ENCODE results near the gene PARD3B.
"Not testable (repeated sequence)": the region's sequence is repeated elsewhere in the genome, so short reads cannot be mapped to it uniquely, and the experiment has no call there.

The PARD3B gene

DNA sequence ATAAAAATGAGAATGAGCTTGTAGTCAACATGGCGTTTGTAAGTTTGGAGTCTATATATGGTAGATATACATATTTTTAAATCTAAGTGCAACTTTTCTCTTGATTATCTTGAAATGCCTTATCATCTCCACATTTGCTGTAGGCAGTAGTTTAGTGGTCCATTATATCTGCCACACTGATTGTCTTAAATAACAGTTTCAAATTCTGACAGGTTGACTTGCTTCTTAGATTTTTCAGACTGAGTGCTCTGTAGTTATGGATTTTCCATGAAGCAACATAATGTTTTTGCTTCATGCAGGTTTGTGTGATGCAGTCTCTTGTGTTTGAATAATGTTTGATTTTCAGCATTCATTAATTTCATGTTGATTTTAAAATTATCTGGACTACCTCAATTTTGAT, 12.3 kb downstream of the PARD3B start:
- TF ChIP-seq, protein P1, sequence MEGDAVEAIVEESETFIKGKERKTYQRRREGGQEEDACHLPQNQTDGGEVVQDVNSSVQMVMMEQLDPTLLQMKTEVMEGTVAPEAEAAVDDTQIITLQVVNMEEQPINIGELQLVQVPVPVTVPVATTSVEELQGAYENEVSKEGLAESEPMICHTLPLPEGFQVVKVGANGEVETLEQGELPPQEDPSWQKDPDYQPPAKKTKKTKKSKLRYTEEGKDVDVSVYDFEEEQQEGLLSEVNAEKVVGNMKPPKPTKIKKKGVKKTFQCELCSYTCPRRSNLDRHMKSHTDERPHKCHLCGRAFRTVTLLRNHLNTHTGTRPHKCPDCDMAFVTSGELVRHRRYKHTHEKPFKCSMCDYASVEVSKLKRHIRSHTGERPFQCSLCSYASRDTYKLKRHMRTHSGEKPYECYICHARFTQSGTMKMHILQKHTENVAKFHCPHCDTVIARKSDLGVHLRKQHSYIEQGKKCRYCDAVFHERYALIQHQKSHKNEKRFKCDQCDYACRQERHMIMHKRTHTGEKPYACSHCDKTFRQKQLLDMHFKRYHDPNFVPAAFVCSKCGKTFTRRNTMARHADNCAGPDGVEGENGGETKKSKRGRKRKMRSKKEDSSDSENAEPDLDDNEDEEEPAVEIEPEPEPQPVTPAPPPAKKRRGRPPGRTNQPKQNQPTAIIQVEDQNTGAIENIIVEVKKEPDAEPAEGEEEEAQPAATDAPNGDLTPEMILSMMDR (IDR thresholded peaks at IDR 0.05; ENCODE audit: insufficient read depth, low read depth, low read length, missing control alignments) = no peak
- no peak overlapping the region for H3K4me3 ChIP-seq (ENCODE audit: low read depth, low read length)
- no peak for DNase-seq (ENCODE audit: low read depth)

DNA sequence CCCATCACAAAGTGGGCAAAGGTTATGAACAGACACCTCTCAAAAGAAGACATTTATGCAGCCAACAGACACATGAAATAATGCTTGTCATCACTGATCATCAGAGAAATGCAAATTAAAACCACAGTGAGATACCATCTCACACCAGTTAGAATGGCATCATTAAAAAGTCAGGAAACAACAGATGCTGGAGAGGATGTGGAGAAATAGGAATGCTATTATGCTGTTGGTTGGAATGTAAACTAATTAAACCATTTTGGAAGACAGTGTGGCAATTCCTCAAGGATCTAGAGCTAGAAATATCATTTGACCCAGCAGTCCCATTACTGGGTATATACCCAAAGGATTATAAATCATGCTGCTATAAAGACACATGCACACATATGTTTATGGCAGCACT, 14.1 kb downstream of the PARD3B start:
- not testable (repeated sequence) for DNase-seq (ENCODE audit: low read depth)

DNA sequence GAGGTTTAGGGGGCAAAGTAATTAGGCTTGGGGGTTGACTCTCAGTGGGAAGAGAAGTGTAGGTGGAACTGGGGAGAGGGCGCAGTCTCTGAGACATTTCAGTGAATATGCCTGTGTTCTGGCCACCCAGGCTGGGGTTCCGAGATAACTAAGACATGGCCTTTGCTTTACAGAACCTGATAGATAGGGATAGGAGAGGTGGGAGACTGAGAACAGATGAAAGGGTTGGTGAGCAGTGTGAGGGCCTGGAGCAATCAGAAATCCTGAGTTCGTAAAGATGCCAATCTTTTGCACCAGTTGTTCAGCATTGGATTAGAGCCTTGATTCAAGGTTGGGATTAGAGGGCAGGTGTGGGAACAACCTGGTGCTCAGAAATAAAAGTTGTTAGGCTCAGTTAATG, 15.6 kb downstream of the PARD3B start:
- no peak for DNase-seq (ENCODE audit: low read depth)
- no peak overlapping the region for H3K4me3 ChIP-seq (ENCODE audit: low read depth, low read length)
- TF ChIP-seq, protein P1 (IDR thresholded peaks at IDR 0.05; ENCODE audit: insufficient read depth, low read depth, low read length, missing control alignments) = no peak

More for the DNA sequence above, 14.1 kb downstream of the PARD3B start:
- not testable (repeated sequence) for H3K4me3 ChIP-seq (ENCODE audit: low read depth, low read length)

DNA sequence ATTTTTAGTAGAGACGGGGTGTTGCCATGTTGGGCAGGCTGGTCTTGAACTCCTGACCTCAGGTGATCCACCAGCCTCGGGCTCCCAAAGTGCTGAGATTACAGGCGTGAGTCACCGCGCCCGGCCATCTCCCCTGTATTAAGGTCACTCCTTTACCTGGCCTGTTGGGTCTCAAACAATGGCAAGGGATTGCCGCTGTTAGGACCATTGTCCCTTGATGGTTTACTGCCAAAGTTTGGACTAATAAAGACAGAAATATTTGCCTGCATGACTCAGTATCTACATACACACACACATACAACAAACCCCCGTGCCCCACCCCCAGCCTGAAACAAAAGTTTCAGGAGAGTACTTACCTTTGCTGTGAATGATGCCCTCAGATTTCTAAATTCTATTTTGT, 16.5 kb downstream of the PARD3B start:
- H3K4me3 ChIP-seq (ENCODE audit: low read depth, low read length) = no peak overlapping the region
- TF ChIP-seq, protein P1 (IDR thresholded peaks at IDR 0.05; ENCODE audit: insufficient read depth, low read depth, low read length, missing control alignments) = no peak
- DNase-seq (ENCODE audit: low read depth) = no peak

DNA sequence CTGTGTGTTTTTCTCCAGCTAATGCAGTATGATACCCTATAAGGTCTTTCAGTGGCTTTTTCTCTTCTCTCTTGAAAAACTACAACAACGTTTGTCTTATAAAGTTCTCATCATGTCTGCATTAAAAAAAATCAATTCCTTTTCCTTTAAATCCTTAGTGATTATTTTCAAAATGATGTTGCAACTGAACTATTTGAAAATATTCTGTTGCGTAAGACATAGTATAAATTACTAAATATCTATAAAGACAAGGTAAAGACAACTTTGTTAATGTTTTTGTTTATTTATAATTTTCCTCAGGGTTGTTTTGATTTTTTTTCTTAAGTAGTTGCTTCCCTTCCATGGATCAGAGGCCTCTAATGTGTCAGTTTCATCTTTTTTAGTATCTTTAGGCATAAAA, 21.2 kb downstream of the PARD3B start:
- no peak for DNase-seq (ENCODE audit: low read depth)
- TF ChIP-seq, protein P1 (IDR thresholded peaks at IDR 0.05; ENCODE audit: insufficient read depth, low read depth, low read length, missing control alignments) = no peak
- no peak overlapping the region for H3K4me3 ChIP-seq (ENCODE audit: low read depth, low read length)

DNA sequence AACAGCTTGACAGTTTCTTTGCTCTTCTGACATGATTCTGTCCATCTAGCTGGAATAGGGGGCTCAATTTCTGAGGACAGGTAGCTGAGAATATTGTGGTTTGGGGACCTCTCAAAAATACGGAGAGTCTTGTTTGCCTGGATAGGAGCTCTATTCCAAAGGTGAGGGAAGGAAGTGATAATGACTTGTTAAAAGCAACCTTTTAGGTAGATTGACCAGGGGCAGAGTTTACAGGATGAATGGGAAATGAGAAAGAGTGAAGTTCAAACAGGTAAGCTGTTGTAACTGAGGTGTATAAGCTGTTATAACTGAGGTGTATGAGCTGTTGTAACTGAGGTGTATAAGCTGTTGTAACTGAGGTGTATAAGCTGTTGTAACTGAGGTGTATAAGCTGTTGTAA, 25.1 kb downstream of the PARD3B start:
- TF ChIP-seq, protein P1 (IDR thresholded peaks at IDR 0.05; ENCODE audit: insufficient read depth, low read depth, low read length, missing control alignments) = no peak
- no peak overlapping the region for H3K4me3 ChIP-seq (ENCODE audit: low read depth, low read length)
- no peak for DNase-seq (ENCODE audit: low read depth)

DNA sequence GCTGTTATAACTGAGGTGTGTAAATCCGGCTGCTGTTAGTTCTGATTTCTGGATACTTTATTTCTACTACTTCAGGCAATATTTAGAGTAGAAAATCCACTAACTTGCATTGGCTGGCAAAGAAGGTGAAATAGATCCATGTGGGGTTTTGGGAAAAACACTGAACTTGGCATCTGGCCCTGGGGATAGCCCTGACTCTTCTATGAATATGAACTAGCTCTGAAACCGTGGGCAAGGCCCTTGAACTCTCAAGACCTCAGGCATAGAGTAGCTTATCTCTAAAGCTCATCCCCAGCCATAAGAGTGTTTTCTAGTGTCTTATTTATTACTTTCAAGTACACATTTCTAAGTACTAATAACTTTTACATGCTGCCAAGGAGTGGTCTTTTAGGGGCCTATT, 25.8 kb downstream of the PARD3B start:
- TF ChIP-seq, protein P1 (IDR thresholded peaks at IDR 0.05; ENCODE audit: insufficient read depth, low read depth, low read length, missing control alignments) = no peak
- DNase-seq (ENCODE audit: low read depth) = no peak
- no peak overlapping the region for H3K4me3 ChIP-seq (ENCODE audit: low read depth, low read length)

Data from GM12865 (cell line).